Transverse colon (tissue), 4 donors: ENCODE measurements around the gene COL1A1. TPM values are rescaled to one million over a fixed set of nuclear protein-coding genes. Genes with fewer than 3 reads are reported as not detected.

Experiments
- DNase-seq: peaks from one replicate; pipeline ENCODE4 v3.0.0-alpha.2; 2019
- H3K27ac ChIP-seq, 4 donors: fragments of 200-600 bp; sonication (generic); 2 replicates each; pipeline ENCODE4 v1.5.1; 2016 to 2018; ENCODE audit warnings: inconsistent platforms in 4 of 4
- H3K27me3 ChIP-seq: fragments of 200-600 bp; sonication (generic); 2 replicates; pipeline ENCODE4 v1.5.1; 2017; ENCODE audit warnings: inconsistent platforms
- H3K36me3 ChIP-seq, 4 donors: fragments of 200-600 bp; sonication (generic); 2 replicates each; pipeline ENCODE4 v1.5.1; 2017 to 2019; ENCODE audit warnings: inconsistent platforms in 4 of 4
- H3K4me1 ChIP-seq, 4 donors: fragments of 200-600 bp; sonication (generic); 2 replicates each; pipeline ENCODE4 v1.5.1; 2017 to 2020; ENCODE audit warnings: inconsistent platforms in 4 of 4
- H3K4me3 ChIP-seq, 4 donors: fragments of 200-600 bp; sonication (generic); 1 replicate in 1 of 4; 2 replicates in 3 of 4; pipeline versions ENCODE4 v1.5.1 to v1.6.1; 2017 to 2019; ENCODE audit warnings: inconsistent platforms in 4 of 4
- H3K9me3 ChIP-seq, 2 donors: fragments of 200-600 bp; sonication (generic); 2 replicates each; pipeline ENCODE4 v1.5.1; 2017 to 2019; ENCODE audit warnings: inconsistent platforms in 2 of 2
- EP300 ChIP-seq: sonication (generic); formaldehyde crosslinking; IDR thresholded peaks from one replicate; pipeline ENCODE4 v1.6.1; 2017; ENCODE audit warnings: antibody characterized with exemption, low read depth
- POLR2A ChIP-seq: fragments of 450-650 bp; IDR thresholded peaks from one replicate; pipeline ENCODE4 v1.6.1; 2016; ENCODE audit warnings: antibody characterized with exemption, mild to moderate bottlenecking, moderate library complexity
- POLR2AphosphoS5 ChIP-seq, 3 donors: sonication (generic); formaldehyde crosslinking; IDR thresholded peaks; one replicate each; pipeline ENCODE4 v1.6.1; 2016; ENCODE audit warnings: antibody characterized with exemption in 3 of 3
- WGBS, 2 donors: methylation state at CpG; one replicate each; pipeline ENCODE4 v1.1.5; 2018; ENCODE audit warnings: low coverage in 1 of 2; 5-methylcytosine and 5-hydroxymethylcytosine counted together
- in situ Hi-C, 4 donors: fragments of 200-750 bp; cut with MboI; loops; one replicate each; pipeline versions ENCODE4 v1.15.0 to v1.15.1; 2017; ENCODE audit warnings: low sequenced_read_pairs in 3 of 4, low pct_ligation_motif_present in 1 of 4, low pct_unique_long_range_greater_than_20kb in 1 of 4
- intact Hi-C: fragments of 100-400 bp; cut with DNase I; formaldehyde crosslinking; loops from one replicate; pipeline ENCODE4 v1.15.1; 2023; ENCODE audit warnings: low total_unique reads
- total RNA-seq, 4 donors: library from RNA; depleted of rRNA; stranded (reverse); fragments of >200 nt; gene quantifications; one replicate each; pipeline ENCODE4 v1.1.0, GENCODE V29; 2016
- TF ChIP-seq, protein P1 (sequence below), 5 experiments: fragments of 200-600 bp in 3 of 5; fragments of 450-650 bp in 2 of 5; sonication (generic) in 3 of 5; IDR thresholded peaks; 1 replicate in 2 of 5; 2 replicates in 3 of 5; pipeline ENCODE4 v1.5.1; 2016 to 2017; ENCODE audit warnings: antibody characterized with exemption in 5 of 5, inconsistent platforms in 3 of 5, mild to moderate bottlenecking in 2 of 5, moderate library complexity in 1 of 5

The COL1A1 gene
- total RNA-seq, 4 donors from 2014 or later: 13.0 to 210 (median 79.8) TPM

DNA sequence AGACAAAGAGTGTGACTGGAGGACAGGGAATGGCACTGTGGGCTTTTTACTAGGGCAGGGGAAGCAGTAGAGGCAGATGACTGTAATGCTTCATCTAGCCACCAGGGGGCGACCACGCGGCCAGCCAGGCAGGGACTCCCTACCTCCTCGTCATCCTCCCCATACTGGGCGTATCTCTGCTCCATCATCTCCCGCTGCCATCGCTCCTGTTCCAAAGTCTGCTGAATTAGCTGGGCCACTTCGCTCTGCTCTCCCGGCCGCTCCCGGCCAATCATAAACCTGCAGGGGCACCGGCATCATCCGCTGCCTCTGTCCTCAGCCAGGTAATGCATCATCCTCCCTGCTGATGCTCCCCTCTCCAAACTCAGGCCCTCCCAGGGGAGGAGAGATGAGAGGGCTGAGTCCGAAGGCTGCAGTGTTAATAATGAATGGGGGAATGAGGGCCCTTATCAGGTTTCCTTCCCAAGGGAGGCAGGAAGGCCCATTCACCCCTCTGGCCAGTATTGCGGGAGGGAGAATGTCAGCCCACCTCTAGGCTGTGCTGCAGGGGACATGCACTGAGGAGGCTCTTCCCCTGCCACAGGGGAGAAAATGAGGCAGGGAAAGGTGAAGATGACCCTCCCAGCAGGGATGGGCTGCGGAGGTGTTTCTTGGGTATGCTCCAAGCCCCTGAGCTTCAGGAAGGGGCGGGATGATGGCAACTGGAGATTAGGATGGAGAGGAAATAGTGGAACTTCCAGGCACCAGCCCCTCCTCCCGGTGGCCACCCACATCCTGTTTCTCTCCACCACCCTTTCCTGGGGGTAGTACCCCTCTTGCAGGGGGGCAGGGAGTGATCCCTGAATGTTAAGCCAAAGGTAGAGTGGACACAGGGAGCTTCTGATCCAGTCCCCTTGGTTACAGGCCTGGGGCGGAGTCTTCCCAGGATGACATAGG, 61.2 kb downstream of the COL1A1 start:
- Histone ChIP-seq H3K9me3 (no peaks in the 10 kb centered on the region), H3K27me3 (no peaks in the 10 kb centered on the region), H3K27ac (peak overlapping the region in 3 of 4 donors; percentile 25 to 53 (median 44)), H3K4me3 (no peak overlapping the region), H3K36me3 (peaks cover 0 to 48% (median 11%) of the 10 kb centered on the region in 4 donors), H3K4me1 (peaks cover 0 to 11% (median 5%) of the 10 kb centered on the region in 4 donors)
- in situ Hi-C loops: no loop called here
- TF ChIP-seq EP300: no peak
- TF ChIP-seq, protein P1, sequence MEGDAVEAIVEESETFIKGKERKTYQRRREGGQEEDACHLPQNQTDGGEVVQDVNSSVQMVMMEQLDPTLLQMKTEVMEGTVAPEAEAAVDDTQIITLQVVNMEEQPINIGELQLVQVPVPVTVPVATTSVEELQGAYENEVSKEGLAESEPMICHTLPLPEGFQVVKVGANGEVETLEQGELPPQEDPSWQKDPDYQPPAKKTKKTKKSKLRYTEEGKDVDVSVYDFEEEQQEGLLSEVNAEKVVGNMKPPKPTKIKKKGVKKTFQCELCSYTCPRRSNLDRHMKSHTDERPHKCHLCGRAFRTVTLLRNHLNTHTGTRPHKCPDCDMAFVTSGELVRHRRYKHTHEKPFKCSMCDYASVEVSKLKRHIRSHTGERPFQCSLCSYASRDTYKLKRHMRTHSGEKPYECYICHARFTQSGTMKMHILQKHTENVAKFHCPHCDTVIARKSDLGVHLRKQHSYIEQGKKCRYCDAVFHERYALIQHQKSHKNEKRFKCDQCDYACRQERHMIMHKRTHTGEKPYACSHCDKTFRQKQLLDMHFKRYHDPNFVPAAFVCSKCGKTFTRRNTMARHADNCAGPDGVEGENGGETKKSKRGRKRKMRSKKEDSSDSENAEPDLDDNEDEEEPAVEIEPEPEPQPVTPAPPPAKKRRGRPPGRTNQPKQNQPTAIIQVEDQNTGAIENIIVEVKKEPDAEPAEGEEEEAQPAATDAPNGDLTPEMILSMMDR (IDR thresholded peaks at IDR 0.05): peak; percentile 95 to 96 (median 95)
- peak; percentile 85 for DNase-seq
- 45% methylated on average over 19 of the region's 19 CpGs; no CpG with 5 or more reads in 1 of the 2 donors for WGBS, 2 donors
- intact Hi-C loops: no loop called here

GRCh38 chr17:50139185-50139783, 62.1 kb downstream of the COL1A1 start:
- 86% methylated on average over 15 of the region's 15 CpGs; no CpG with 5 or more reads in 1 of the 2 donors for WGBS, 2 donors
- Histone ChIP-seq H3K27me3 (no peaks in the 10 kb centered on the region), H3K9me3 (no peaks in the 10 kb centered on the region), H3K27ac (no peak overlapping the region), H3K4me1 (peaks cover 0 to 10% (median 2%) of the 10 kb centered on the region in 4 donors), H3K4me3 (no peak overlapping the region), H3K36me3 (peaks cover 0 to 47% (median 11%) of the 10 kb centered on the region in 4 donors)
- intact Hi-C loops (no loop called here), in situ Hi-C loops (no loop called here)
- TF ChIP-seq POLR2AphosphoS5 (IDR thresholded peaks at IDR 0.05) (no peak), EP300 (no peak), POLR2A (no peak)
- TF ChIP-seq, protein P1 (IDR thresholded peaks at IDR 0.05): no peak
- no peak for DNase-seq

DNA sequence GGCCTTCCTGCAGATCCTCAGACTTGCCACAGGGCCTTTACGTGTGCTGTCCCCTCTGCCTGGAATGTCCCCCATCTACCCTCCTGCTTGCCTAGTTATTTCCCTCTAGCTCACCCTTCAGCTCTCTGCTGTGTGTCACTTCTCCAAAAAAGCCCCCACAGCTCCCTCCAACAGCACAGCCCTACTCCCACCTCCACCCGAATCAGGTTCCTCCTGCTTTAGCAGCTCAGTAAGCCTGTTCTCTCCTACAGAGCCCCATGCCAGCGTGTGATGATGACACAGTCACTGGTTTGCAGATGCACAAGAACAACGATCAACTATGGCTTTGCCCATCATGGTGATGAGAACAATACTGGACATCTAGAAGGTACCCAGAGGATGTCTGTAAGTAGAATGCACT, 64.4 kb downstream of the COL1A1 start:
- TF ChIP-seq, protein P1 (IDR thresholded peaks at IDR 0.05): no peak
- peaks cover 0 to 21% (median 10%) of the 10 kb centered on the region in 4 donors for H3K4me1 ChIP-seq
- no peaks in the 10 kb centered on the region for H3K9me3 ChIP-seq
- intact Hi-C loops (no loop called here), in situ Hi-C loops (no loop called here)
- no peak overlapping the region for H3K4me3 ChIP-seq
- 86% methylated on average over 4 of the region's 4 CpGs; no CpG with 5 or more reads in 1 of the 2 donors for WGBS, 2 donors
- no peaks in the 10 kb centered on the region for H3K27me3 ChIP-seq
- H3K36me3 ChIP-seq: peaks cover 0 to 47% (median 11%) of the 10 kb centered on the region in 4 donors
- no peak overlapping the region for H3K27ac ChIP-seq
- DNase-seq: no peak

GRCh38 chr17:50136096-50136687, 65.2 kb downstream of the COL1A1 start:
- TF ChIP-seq EP300: no peak
- no peak for TF ChIP-seq POLR2A
- TF ChIP-seq, protein P1 (IDR thresholded peaks at IDR 0.05): no peak
- TF ChIP-seq POLR2AphosphoS5 (IDR thresholded peaks at IDR 0.05): no peak
- 86 to 94% methylated on average over 1 to 11 of the region's 11 CpGs for WGBS, 2 donors
- in situ Hi-C loops (no loop called here), intact Hi-C loops (no loop called here)
- no peak for DNase-seq
- H3K4me1 ChIP-seq: peaks cover 0 to 21% (median 10%) of the 10 kb centered on the region in 4 donors
- H3K4me3 ChIP-seq: no peak overlapping the region
- no peak overlapping the region for H3K27ac ChIP-seq
- peaks cover 0 to 46% (median 11%) of the 10 kb centered on the region in 4 donors for H3K36me3 ChIP-seq
- H3K27me3 ChIP-seq: no peaks in the 10 kb centered on the region
- no peaks in the 10 kb centered on the region for H3K9me3 ChIP-seq
